Non-pigmented ciliary epithelial cell (primary cell): ENCODE results near the gene TTC22.
A peak's percentile ranks its signal among the peaks of the same experiment; 100 is the strongest.
"Not testable (repeated sequence)": the region's sequence is repeated elsewhere in the genome, so short reads cannot be mapped to it uniquely, and the experiment has no call there.

Experiments used
- DNase-seq: peaks from one replicate; pipeline ENCODE4 v3.0.0-alpha.2; 2010; ENCODE audit warnings: low read depth

Gene TTC22

GRCh38 chr1:54786778-54787177 lies 14.3 kb downstream of the TTC22 start:
- no peak for DNase-seq

- DNase-seq = no peak
These were observed 17.1 kb downstream of the TTC22 start for GRCh38 chr1:54784066-54784465.

- no peak for DNase-seq
These were observed 18.5 kb downstream of the TTC22 start for GRCh38 chr1:54782588-54782987.

- no peak for DNase-seq
These were observed 19.0 kb downstream of the TTC22 start for GRCh38 chr1:54782156-54782555.

- DNase-seq = no peak
These were observed 19.9 kb downstream of the TTC22 start for GRCh38 chr1:54781023-54781723.

- no peak for DNase-seq
These were observed 23.7 kb downstream of the TTC22 start for GRCh38 chr1:54777431-54777830.

- no peak for DNase-seq
These were observed 24.1 kb downstream of the TTC22 start for GRCh38 chr1:54777011-54777410.

- not testable (repeated sequence) for DNase-seq
These were observed 25.0 kb downstream of the TTC22 start for GRCh38 chr1:54775828-54776721.

- no peak for DNase-seq
These were observed 26.2 kb downstream of the TTC22 start for GRCh38 chr1:54774820-54775498.

GRCh38 chr1:54772951-54773350 lies 28.2 kb downstream of the TTC22 start:
- DNase-seq = no peak

GRCh38 chr1:54768093-54768492 lies 33.0 kb downstream of the TTC22 start:
- DNase-seq = no peak

- no peak for DNase-seq
These were observed 33.6 kb downstream of the TTC22 start for GRCh38 chr1:54767526-54767925.

- no peak for DNase-seq
These were observed 34.4 kb downstream of the TTC22 start for GRCh38 chr1:54766726-54767125.

GRCh38 chr1:54764922-54765561 lies 36.1 kb downstream of the TTC22 start:
- no peak for DNase-seq

- DNase-seq = peak; percentile 99
These were observed 36.8 kb downstream of the TTC22 start, which contains the start of gene PARS2 for GRCh38 chr1:54764133-54764921. TSS of gene PARS2 (minus strand) at chr1:54764523. CDS start at chr1:54759161, 5,362 bp downstream.

GRCh38 chr1:54763816-54764132 lies 37.3 kb downstream of the TTC22 start:
- no peak for DNase-seq

- no peak for DNase-seq
These were observed 42.3 kb downstream of the TTC22 start for GRCh38 chr1:54758678-54759348.

GRCh38 chr1:54757833-54758232 lies 43.3 kb downstream of the TTC22 start:
- no peak for DNase-seq

GRCh38 chr1:54754486-54755285 lies 46.4 kb downstream of the TTC22 start:
- no peak for DNase-seq

- DNase-seq = no peak
These were observed 47.1 kb downstream of the TTC22 start for GRCh38 chr1:54754045-54754444.
